GM10266 (cell line): ENCODE data around the gene NAP1L4.

Experiments
- DNase-seq: peaks from one replicate; pipeline ENCODE4 v3.0.0; 2012; ENCODE audit errors: extremely low spot score
- TF ChIP-seq, protein P1 (sequence below): IDR thresholded peaks from 2 replicates; pipeline ENCODE4 v1.5.1; 2012; ENCODE audit warnings: mild to moderate bottlenecking, low read depth; ENCODE audit not compliant: control insufficient read depth, insufficient read depth; ENCODE audit errors: missing control alignments

NAP1L4 gene

DNA sequence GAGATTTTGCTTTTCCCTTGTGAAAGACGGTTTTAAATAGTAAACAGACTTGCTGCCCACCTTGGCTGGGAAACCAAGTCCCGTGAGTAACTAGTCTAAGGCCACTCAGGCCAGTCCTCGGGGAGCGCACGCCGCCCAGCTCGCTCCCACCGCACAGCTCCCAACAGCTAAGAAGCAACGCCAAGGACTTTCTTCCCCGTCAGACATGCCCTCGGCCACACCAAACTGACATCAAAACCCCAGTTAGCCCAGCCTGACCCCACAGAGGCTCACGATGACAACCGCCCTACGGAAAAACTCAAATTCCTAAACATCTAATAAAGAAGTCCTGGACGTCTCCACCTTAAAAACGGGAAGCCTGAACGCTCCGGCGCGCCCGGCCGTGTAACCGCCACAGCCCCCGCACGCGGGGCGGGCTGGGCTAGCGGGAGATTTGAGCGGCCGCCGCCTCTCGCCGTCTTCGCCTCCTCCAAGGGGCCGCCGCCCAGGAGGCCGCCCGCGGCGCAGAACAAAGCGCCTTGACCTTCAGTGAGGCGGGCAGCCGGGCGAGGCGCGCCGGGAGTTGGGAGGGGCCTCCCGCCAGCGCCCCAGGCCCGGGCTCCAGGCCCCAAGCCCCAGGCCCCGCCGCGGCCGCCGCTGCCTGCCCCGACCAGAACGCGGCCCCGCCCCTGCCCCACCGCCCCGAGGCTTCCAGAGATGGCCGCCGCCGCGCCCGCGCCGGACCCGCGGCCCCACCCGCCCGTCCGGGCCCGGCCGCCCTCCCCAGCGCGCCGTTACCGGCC lies 486 bp downstream of the NAP1L4 start:
- TF ChIP-seq, protein P1, sequence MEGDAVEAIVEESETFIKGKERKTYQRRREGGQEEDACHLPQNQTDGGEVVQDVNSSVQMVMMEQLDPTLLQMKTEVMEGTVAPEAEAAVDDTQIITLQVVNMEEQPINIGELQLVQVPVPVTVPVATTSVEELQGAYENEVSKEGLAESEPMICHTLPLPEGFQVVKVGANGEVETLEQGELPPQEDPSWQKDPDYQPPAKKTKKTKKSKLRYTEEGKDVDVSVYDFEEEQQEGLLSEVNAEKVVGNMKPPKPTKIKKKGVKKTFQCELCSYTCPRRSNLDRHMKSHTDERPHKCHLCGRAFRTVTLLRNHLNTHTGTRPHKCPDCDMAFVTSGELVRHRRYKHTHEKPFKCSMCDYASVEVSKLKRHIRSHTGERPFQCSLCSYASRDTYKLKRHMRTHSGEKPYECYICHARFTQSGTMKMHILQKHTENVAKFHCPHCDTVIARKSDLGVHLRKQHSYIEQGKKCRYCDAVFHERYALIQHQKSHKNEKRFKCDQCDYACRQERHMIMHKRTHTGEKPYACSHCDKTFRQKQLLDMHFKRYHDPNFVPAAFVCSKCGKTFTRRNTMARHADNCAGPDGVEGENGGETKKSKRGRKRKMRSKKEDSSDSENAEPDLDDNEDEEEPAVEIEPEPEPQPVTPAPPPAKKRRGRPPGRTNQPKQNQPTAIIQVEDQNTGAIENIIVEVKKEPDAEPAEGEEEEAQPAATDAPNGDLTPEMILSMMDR: no peak
- DNase-seq: no peak

GRCh38 chr11:2990617-2991451 lies 1.3 kb downstream of the NAP1L4 start:
- TF ChIP-seq, protein P1: no peak

DNA sequence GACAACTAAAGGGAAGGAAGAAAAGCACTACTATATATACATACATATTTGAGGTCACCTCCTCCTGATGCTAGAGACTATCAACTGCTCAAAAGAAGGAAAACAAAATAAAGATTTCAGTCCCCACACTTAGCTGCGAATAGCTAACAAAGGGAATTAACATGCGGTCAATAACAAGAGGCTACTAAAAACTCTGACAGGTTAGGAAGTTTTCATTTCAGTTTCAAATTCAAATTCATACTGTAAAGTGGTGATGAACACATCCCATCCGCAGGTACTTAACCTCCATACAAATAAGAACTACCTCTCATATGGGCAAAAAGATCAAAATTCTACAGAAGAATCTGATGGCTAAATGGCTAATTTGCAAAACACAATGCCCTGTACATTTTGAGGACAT lies 2.6 kb downstream of the NAP1L4 start:
- TF ChIP-seq, protein P1: no peak
- no peak for DNase-seq

More at GRCh38 chr11:2990617-2991451, 1.3 kb downstream of the NAP1L4 start:
- DNase-seq: peak; percentile 57

- DNase-seq: no peak
- TF ChIP-seq, protein P1: no peak
These were observed 3.1 kb downstream of the NAP1L4 start for GRCh38 chr11:2989006-2989405.

DNA sequence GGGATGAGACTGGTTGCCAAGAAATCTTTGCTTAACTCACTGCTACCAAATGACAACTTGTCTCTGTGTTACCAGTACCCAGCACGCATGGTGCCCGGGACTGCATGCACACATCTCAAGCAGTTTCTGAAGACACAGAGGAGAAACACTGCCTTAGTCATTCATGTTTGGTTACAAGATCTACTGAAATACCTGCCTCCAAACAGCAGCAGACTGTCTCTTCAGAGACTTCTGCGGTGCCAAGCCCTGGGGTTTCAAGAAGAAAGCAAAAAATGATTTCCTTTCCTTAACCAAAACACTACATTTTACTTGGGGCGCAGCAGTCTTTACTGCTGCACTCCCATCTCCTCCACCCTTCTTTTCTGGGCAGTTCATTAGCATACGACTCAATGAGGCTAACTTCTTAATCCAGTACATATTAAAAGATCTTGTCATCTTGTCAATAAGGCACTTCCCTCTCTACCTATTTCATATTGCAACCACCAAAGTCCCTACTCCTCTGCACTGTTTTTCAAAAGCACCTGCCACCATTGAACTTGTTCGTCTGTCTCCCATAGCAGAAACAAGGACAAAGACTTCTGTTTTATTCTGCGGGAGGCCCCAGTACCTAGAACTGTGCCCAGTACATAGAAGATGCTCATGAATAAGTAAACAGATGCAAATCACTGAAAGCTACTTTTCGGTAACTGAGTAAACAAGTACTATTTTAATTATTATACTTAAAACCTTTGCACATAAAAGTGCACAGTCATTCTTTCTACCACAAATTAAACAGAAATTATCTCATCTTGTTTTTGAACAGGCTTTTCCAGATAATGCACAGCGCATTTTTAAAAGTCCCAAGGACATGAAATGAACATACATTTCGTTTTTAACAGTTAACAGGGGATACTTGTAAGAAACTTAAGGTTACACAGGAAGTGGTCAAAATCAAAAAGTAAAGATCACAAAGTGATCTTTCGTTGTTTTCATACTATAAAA lies 4.0 kb downstream of the NAP1L4 start:
- TF ChIP-seq, protein P1: no peak

DNA sequence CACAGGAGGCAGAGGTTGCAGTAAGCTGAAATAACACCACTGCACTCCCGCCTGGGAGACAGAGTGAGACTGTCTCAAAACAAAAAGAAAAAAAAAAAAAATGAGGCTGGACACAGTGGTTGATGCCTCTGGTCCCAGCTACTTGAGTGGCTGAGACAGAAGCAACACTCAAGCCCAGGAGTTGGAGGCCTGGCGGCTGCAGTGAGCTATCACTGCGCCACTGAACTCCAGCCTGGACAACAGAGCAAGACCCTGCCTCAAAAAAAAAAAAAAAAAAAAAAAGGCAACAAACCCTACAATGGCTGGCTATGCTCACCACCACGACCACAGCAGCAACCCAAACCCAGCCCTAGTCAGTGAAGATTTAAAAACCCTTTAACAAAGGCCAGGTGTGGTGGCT lies 8.2 kb downstream of the NAP1L4 start:
- DNase-seq: no peak
- TF ChIP-seq, protein P1: no peak

More for the DNA sequence above, 4.0 kb downstream of the NAP1L4 start:
- no peak for DNase-seq
